PC-3 (cell line): Measurements from ENCODE around the gene ACVR2A. TPM values are rescaled to one million over a fixed set of nuclear protein-coding genes. Genes with fewer than 3 reads are reported as not detected.

Source experiments
- ATAC-seq: fragments of 200-7000 bp; cut with Tn5 transposase; 2 replicates; pipeline ENCODE4 v1.9.1; 2020; ENCODE audit warnings: mild to moderate bottlenecking, moderate library complexity
- BruUV-seq: library from RNA; stranded (reverse); fragments of 400-500 nt; replicated peaks from 2 replicates; lab custom pipeline; 2021; lab: Mats Ljungman, UMichigan
- CTCF ChIA-PET: fragments of 300-600 bp; sonication (Branson Sonifier 250); formaldehyde crosslinking; loops from one replicate; lab custom pipeline; 2022; ENCODE audit warnings: antibody characterized with exemption; lab: Charles Lee
- POLR2A ChIA-PET: fragments of 300-600 bp; sonication (Branson Sonifier 250); formaldehyde crosslinking; loops from one replicate; lab custom pipeline; 2022; ENCODE audit warnings: antibody characterized with exemption; ENCODE audit not compliant: unreplicated experiment; lab: Charles Lee
- DNase-seq: peaks from one replicate; pipeline ENCODE4 v3.0.0-alpha.2; 2015
- H2AFZ ChIP-seq: fragments of 300-600 bp; sonication (generic); 2 replicates; pipeline ENCODE4 v1.6.0; 2016; ENCODE audit warnings: antibody characterized with exemption, low read length
- H3F3A ChIP-seq: fragments of 300-600 bp; sonication (generic); one replicate; pipeline ENCODE4 v1.6.0; 2017; ENCODE audit warnings: antibody characterized with exemption, low read length, control low read depth, mild to moderate bottlenecking; ENCODE audit not compliant: unreplicated experiment
- H3K27ac ChIP-seq: fragments of 300-600 bp; sonication (generic); 2 replicates; pipeline ENCODE4 v1.5.1; 2016; ENCODE audit warnings: mild to moderate bottlenecking, low read length
- H3K27me3 ChIP-seq: fragments of 300-600 bp; sonication (generic); 2 replicates; pipeline ENCODE4 v1.6.1; 2016; ENCODE audit warnings: low read length, mixed read lengths
- H3K36me3 ChIP-seq: fragments of 300-600 bp; sonication (generic); 2 replicates; pipeline ENCODE4 v1.6.1; 2016; ENCODE audit warnings: low read depth, mixed run types, low read length, mixed read lengths
- H3K4me1 ChIP-seq: fragments of 300-600 bp; sonication (generic); 2 replicates; pipeline ENCODE4 v1.5.1; 2016; ENCODE audit warnings: low read length; ENCODE audit not compliant: insufficient read depth
- H3K4me2 ChIP-seq: fragments of 300-600 bp; sonication (generic); 2 replicates; pipeline ENCODE4 v1.6.0; 2016; ENCODE audit warnings: low read length
- H3K4me3 ChIP-seq: fragments of 300-600 bp; sonication (generic); 2 replicates; pipeline ENCODE4 v1.5.1; 2016; ENCODE audit warnings: mild to moderate bottlenecking, low read length, mixed read lengths
- H3K79me2 ChIP-seq: fragments of 300-600 bp; sonication (generic); 2 replicates; pipeline ENCODE4 v1.6.1; 2017; ENCODE audit warnings: low read length, mixed read lengths
- H3K9ac ChIP-seq: fragments of 300-600 bp; sonication (generic); 2 replicates; pipeline ENCODE4 v1.6.0; 2016; ENCODE audit warnings: mild to moderate bottlenecking, low read length
- H3K9me2 ChIP-seq: fragments of 300-600 bp; sonication (generic); replicated peaks from 2 replicates; pipeline ENCODE4 v1.6.1; 2016; ENCODE audit warnings: mixed run types, low read length, mixed read lengths
- H3K9me3 ChIP-seq: fragments of 300-600 bp; sonication (generic); 2 replicates; pipeline ENCODE4 v1.6.1; 2016; ENCODE audit warnings: low read length, mixed read lengths
- H4K20me1 ChIP-seq: fragments of 300-600 bp; sonication (generic); 2 replicates; pipeline ENCODE4 v1.6.1; 2016; ENCODE audit warnings: low read length, mixed read lengths
- EZH2 ChIP-seq: fragments of 300-600 bp; sonication (generic); IDR thresholded peaks from one replicate; pipeline ENCODE4 v1.6.1; 2017; ENCODE audit warnings: antibody characterized with exemption, mild to moderate bottlenecking, low read length; ENCODE audit not compliant: unreplicated experiment
- EZH2phosphoT487 ChIP-seq: fragments of 300-600 bp; sonication (generic); IDR thresholded peaks from 2 replicates; pipeline ENCODE4 v1.6.1; 2018; ENCODE audit warnings: mild to moderate bottlenecking, antibody characterized with exemption, low read length, borderline replicate concordance
- intact Hi-C: fragments of 100-400 bp; cut with micrococcal nuclease; formaldehyde crosslinking; loops from 2 replicates; pipeline ENCODE4 v1.9.0; 2023
- total RNA-seq: library from RNA; depleted of rRNA; stranded (reverse); fragments of >200 nt; gene quantifications from 2 replicates; pipeline ENCODE4 v1.2.3, GENCODE V29; 2014
- TF ChIP-seq, protein P1 (sequence below): fragments of 300-600 bp; sonication (generic); conservative IDR thresholded peaks from 2 replicates; pipeline ENCODE4 v1.5.1; 2017; ENCODE audit warnings: antibody characterized with exemption, low read depth, mild to moderate bottlenecking, low read length

ACVR2A gene
- total RNA-seq, 1 experiment from 2014 or later = 6.5 TPM

DNA sequence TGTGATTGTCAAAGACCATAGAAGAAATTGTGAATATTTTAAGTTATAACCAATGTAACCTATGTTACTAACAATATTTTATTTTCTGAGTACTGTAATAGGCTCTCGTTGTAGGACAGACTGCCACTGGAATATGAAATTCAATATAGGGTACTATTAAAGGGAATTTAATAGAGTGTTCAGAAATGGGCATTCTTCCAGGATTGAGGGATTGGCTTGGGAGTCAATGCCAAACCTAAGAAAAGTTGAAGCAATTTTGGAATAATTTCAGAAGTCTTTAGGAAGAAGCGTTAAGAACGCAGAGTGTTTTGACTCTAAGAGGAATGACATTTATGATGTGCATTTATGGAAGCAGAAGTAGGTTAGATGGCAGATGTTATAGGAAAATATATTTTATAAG, 79.0 kb downstream of the ACVR2A start:
- Histone ChIP-seq H3K27ac (no peak overlapping the region), H3K4me2 (no peak overlapping the region), H3K79me2 (no peaks in the 10 kb centered on the region), H2AFZ (no peak overlapping the region), H3K9ac (no peak overlapping the region), H3F3A (no peaks in the 10 kb centered on the region), H3K4me1 (no peaks in the 10 kb centered on the region), H3K36me3 (0 out of 2 replicates have a peak, but pooled peaks cover 4% of the 10 kb centered on the region), H3K4me3 (no peak overlapping the region), H3K9me2 (no peaks in the 10 kb centered on the region), H4K20me1 (no peaks in the 10 kb centered on the region), H3K9me3 (no peaks in the 10 kb centered on the region), H3K27me3 (no peaks in the 10 kb centered on the region)
- no TSS peak for BruUV-seq
- intact Hi-C loops = no loop called here
- TF ChIP-seq EZH2phosphoT487 (no peak), EZH2 (no peak)
- TF ChIP-seq, protein P1, sequence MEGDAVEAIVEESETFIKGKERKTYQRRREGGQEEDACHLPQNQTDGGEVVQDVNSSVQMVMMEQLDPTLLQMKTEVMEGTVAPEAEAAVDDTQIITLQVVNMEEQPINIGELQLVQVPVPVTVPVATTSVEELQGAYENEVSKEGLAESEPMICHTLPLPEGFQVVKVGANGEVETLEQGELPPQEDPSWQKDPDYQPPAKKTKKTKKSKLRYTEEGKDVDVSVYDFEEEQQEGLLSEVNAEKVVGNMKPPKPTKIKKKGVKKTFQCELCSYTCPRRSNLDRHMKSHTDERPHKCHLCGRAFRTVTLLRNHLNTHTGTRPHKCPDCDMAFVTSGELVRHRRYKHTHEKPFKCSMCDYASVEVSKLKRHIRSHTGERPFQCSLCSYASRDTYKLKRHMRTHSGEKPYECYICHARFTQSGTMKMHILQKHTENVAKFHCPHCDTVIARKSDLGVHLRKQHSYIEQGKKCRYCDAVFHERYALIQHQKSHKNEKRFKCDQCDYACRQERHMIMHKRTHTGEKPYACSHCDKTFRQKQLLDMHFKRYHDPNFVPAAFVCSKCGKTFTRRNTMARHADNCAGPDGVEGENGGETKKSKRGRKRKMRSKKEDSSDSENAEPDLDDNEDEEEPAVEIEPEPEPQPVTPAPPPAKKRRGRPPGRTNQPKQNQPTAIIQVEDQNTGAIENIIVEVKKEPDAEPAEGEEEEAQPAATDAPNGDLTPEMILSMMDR = no peak
- DNase-seq (no peak), ATAC-seq (no peak)
- ChIA-PET POLR2A (no interaction called here), CTCF (no interaction called here)

DNA sequence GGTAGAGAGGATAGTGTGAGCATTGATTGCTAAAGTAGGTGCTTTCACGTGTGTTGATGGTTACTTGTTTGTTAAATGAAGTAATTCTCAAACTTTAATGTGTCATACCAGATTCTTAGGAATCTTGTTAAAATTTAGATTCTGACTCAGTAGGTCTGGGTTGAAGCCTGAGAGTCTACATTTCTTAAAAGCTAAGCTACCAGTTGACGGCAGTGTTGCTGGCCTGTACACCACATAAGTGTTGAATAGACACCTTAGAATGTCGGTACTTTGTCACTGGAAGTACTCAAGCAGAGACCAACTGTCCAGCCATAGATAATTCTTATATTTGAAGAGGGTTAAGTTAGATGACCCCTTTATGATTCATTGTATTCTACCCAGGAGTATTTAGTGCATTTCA, 79.8 kb downstream of the ACVR2A start:
- CTCF ChIA-PET = no interaction called here
- no peaks in the 10 kb centered on the region for H3K4me1 ChIP-seq
- H3K27ac ChIP-seq = no peak overlapping the region
- POLR2A ChIA-PET = no interaction called here
- no peak overlapping the region for H3K9ac ChIP-seq
- no peaks in the 10 kb centered on the region for H3K9me2 ChIP-seq
- H3K36me3 ChIP-seq = 0 out of 2 replicates have a peak, but pooled peaks cover 4% of the 10 kb centered on the region
- H3F3A ChIP-seq = no peaks in the 10 kb centered on the region
- BruUV-seq = no TSS peak
- H3K9me3 ChIP-seq = no peaks in the 10 kb centered on the region
- H3K4me3 ChIP-seq = no peak overlapping the region
- H3K79me2 ChIP-seq = no peaks in the 10 kb centered on the region
- TF ChIP-seq EZH2 (no peak), EZH2phosphoT487 (no peak)
- TF ChIP-seq, protein P1 = no peak
- intact Hi-C loops = no loop called here
- no peak overlapping the region for H3K4me2 ChIP-seq
- ATAC-seq = no peak
- H4K20me1 ChIP-seq = no peaks in the 10 kb centered on the region
- DNase-seq = no peak
- no peak overlapping the region for H2AFZ ChIP-seq
- no peaks in the 10 kb centered on the region for H3K27me3 ChIP-seq

DNA sequence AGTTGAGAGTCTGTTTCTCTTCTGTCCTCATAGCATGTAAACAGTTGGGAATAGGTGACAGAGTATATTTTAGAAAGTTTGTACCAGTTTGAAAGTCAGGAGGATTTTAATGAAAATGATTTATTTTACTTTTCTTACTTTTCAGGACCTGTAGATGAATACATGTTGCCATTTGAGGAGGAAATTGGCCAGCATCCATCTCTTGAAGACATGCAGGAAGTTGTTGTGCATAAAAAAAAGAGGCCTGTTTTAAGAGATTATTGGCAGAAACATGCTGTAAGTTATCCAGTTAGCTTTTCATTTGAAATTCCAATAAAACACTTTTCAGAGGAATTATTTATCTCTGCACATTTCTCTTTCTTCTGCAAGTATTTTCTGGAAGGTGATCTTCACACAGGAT, 81.1 kb downstream of the ACVR2A start:
- POLR2A ChIA-PET = no interaction called here

More for the DNA sequence above, 81.1 kb downstream of the ACVR2A start:
- intact Hi-C loops = no loop called here
- BruUV-seq = no TSS peak
- ATAC-seq = no peak
- Histone ChIP-seq H3K9me3 (no peaks in the 10 kb centered on the region), H3K27me3 (no peaks in the 10 kb centered on the region), H3K4me3 (no peak overlapping the region), H3K9me2 (no peaks in the 10 kb centered on the region), H3K36me3 (0 out of 2 replicates have a peak, but pooled peaks cover 4% of the 10 kb centered on the region), H3K4me1 (no peaks in the 10 kb centered on the region), H3K27ac (no peak overlapping the region), H2AFZ (no peak overlapping the region), H3K4me2 (no peak overlapping the region), H3K79me2 (no peaks in the 10 kb centered on the region), H3K9ac (no peak overlapping the region), H3F3A (no peaks in the 10 kb centered on the region), H4K20me1 (no peaks in the 10 kb centered on the region)
- TF ChIP-seq EZH2 = no peak
- TF ChIP-seq, protein P1 = no peak
- TF ChIP-seq EZH2phosphoT487 = no peak
- no peak for DNase-seq
- CTCF ChIA-PET = no interaction called here
